GM12873 (cell line): ENCODE measurements around the gene RGL1.
A peak's percentile ranks its signal among the peaks of the same experiment; 100 is the strongest.

Source experiments
- CTCF ChIP-seq: IDR thresholded peaks from 2 replicates; pipeline ENCODE4 v1.5.1; 2012; ENCODE audit warnings: low read depth, mild to moderate bottlenecking, moderate library complexity, low read length, control low read depth; ENCODE audit not compliant: insufficient read depth; ENCODE audit errors: missing control alignments

RGL1 gene

GRCh38 chr1:183913567-183913993 lies 108.7 kb downstream of the RGL1 start:
- TF ChIP-seq CTCF = no peak

GRCh38 chr1:183914276-183914675 lies 109.4 kb downstream of the RGL1 start:
- no peak for TF ChIP-seq CTCF

GRCh38 chr1:183914891-183915290 lies 110.0 kb downstream of the RGL1 start:
- no peak for TF ChIP-seq CTCF

GRCh38 chr1:183915625-183916510 lies 110.9 kb downstream of the RGL1 start:
- TF ChIP-seq CTCF = peak; percentile 74

- TF ChIP-seq CTCF = no peak
Measured at GRCh38 chr1:183916574-183916973, 111.7 kb downstream of the RGL1 start.

GRCh38 chr1:183918589-183918988 lies 113.7 kb downstream of the RGL1 start:
- no peak for TF ChIP-seq CTCF

- no peak for TF ChIP-seq CTCF
Measured at GRCh38 chr1:183920651-183921050, 115.7 kb downstream of the RGL1 start.
